Cardiac muscle cell (in vitro differentiated cells and primary cell): ENCODE measurements around the gene FYB1. TPM values are rescaled to one million over a fixed set of nuclear protein-coding genes. Genes with fewer than 3 reads are reported as not detected.

Experiments
- DNase-seq, 2 donors: peaks; one replicate each; pipeline versions ENCODE4 v3.0.0 to v3.0.0-alpha.2; 2010 to 2017; ENCODE audit warnings: low read depth in 1 of 2, low spot score in 1 of 2
- H3K27ac ChIP-seq: fragments of 200-600 bp; sonication (generic); 2 replicates; pipeline ENCODE4 v1.5.1; 2016
- H3K27me3 ChIP-seq: fragments of 200-600 bp; sonication (generic); 2 replicates; pipeline ENCODE4 v1.6.0; 2016; ENCODE audit warnings: control low read depth
- H3K36me3 ChIP-seq: fragments of 200-600 bp; sonication (generic); 2 replicates; pipeline ENCODE4 v1.5.1; 2016; ENCODE audit warnings: control low read depth
- H3K4me1 ChIP-seq: fragments of 200-600 bp; sonication (generic); 2 replicates; pipeline ENCODE4 v1.8.1; 2017; ENCODE audit warnings: low read depth, mild to moderate bottlenecking, mixed run types
- H3K4me3 ChIP-seq: fragments of 200-600 bp; sonication (generic); 2 replicates; pipeline ENCODE4 v1.5.1; 2016; ENCODE audit warnings: mild to moderate bottlenecking
- H3K9me3 ChIP-seq: fragments of 200-600 bp; sonication (generic); 2 replicates; pipeline ENCODE4 v1.5.1; 2017; ENCODE audit warnings: low read depth, mild to moderate bottlenecking, control low read depth
- polyA plus RNA-seq: library from polyadenylated mRNA; unstranded; fragments of >200 nt; fragmentation: Nextera tagmentation; extraction: Ambion mirVana; gene quantifications from 2 replicates; pipeline ENCODE4 v1.2.1, GENCODE V29; 2016
- total RNA-seq: library from RNA; depleted of rRNA; stranded (reverse); fragments of >200 nt; gene quantifications from 2 replicates; pipeline ENCODE4 v1.2.3, GENCODE V29; 2016
- TF ChIP-seq, protein P1 (sequence below): IDR thresholded peaks from 2 replicates; pipeline ENCODE4 v1.5.1; 2012; ENCODE audit warnings: low read depth, mild to moderate bottlenecking, low read length

FYB1 gene
- total and polyA plus RNA-seq, 2 experiments from 2014 or later, result not detected

DNA sequence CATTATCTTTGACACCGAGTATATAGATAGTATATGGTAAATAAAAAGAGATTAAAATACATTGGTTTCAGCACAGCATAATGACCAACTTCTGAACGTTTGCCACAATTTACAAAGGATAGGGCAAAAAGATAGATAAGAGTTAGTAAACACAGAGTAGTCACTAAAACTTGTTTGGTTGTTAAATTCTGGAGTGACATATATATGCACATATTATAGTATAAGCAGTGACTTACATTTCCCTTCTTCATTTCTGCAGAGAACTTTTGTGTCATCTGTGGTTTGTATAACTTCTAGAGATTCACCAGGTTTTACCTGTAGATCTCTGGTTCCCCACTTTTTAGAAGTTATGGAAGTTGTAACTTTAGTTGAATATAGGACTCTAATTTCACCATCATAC lies 100.7 kb downstream of the FYB1 start:
- Histone ChIP-seq H3K27ac (no peak overlapping the region), H3K9me3 (no peaks in the 10 kb centered on the region), H3K27me3 (peaks cover 8% of the 10 kb centered on the region), H3K4me3 (no peak overlapping the region), H3K4me1 (no peaks in the 10 kb centered on the region), H3K36me3 (no peaks in the 10 kb centered on the region)
- DNase-seq, result no peak
- TF ChIP-seq, protein P1, sequence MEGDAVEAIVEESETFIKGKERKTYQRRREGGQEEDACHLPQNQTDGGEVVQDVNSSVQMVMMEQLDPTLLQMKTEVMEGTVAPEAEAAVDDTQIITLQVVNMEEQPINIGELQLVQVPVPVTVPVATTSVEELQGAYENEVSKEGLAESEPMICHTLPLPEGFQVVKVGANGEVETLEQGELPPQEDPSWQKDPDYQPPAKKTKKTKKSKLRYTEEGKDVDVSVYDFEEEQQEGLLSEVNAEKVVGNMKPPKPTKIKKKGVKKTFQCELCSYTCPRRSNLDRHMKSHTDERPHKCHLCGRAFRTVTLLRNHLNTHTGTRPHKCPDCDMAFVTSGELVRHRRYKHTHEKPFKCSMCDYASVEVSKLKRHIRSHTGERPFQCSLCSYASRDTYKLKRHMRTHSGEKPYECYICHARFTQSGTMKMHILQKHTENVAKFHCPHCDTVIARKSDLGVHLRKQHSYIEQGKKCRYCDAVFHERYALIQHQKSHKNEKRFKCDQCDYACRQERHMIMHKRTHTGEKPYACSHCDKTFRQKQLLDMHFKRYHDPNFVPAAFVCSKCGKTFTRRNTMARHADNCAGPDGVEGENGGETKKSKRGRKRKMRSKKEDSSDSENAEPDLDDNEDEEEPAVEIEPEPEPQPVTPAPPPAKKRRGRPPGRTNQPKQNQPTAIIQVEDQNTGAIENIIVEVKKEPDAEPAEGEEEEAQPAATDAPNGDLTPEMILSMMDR, result no peak

DNA sequence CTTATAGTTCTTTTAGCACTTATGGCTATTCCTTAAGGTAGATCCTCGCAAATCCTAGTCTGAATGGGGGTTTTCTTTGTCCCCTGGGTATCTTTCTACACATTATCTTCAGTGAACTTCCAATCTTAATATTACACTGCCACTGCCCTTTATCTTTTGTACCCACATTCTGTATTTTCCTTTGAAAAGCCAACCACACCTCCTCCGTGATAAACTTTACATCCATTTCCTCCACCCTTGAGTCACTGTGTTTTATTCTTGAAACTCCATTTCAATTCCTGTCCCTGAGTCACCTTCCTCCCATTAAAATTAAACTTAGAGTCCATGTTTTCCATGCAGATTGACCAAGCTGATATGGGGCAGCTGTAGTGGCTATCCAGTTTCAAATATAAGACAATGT lies 102.0 kb downstream of the FYB1 start:
- peak in 1 of 2 donors; percentile 13 for DNase-seq

DNA sequence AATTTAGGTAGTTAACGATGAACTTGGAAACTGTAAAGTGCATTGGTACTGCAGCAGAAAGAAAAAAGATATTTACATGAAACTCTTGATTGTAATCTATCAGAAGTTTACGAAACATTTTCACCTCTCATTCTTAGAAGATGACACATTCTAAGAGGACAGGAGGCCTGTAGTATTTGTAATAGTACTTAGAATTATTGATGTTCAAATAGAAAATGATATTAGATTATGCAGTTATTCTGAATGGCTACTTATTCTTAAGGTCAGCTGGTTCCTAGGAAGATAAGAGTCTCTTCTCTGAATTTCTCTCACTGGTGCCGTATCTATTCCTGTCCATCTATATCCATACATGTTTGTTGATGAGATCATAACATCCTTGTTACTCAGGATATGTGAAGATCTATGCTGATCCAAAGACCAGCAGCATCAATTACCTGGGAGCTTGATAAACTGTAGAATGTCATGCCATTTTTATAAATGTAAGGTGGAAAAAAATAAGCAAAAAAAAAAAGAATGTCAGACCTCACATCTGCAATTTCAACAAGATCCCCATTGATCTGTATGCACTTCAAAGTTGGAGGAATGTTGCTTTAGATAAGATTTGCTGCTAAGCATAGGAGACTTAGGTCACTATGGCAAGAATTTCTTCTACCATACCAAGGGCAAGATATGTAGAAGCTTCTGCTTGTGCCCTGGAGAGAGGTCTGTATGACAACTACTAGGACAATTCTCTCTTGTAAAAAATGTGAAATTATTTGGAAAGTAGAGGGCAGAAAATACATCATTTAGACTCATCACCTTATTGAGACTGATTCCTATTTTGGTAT lies 102.8 kb downstream of the FYB1 start:
- H3K27ac ChIP-seq, result no peak overlapping the region
- no peaks in the 10 kb centered on the region for H3K27me3 ChIP-seq
- H3K4me1 ChIP-seq, result no peaks in the 10 kb centered on the region
- TF ChIP-seq, protein P1, result no peak
- no peak overlapping the region for H3K4me3 ChIP-seq
- no peaks in the 10 kb centered on the region for H3K9me3 ChIP-seq
- H3K36me3 ChIP-seq, result no peaks in the 10 kb centered on the region
- no peak for DNase-seq

More for the DNA sequence above, 102.0 kb downstream of the FYB1 start:
- H3K4me1 ChIP-seq, result no peaks in the 10 kb centered on the region
- H3K4me3 ChIP-seq, result no peak overlapping the region
- TF ChIP-seq, protein P1, result no peak
- H3K27me3 ChIP-seq, result no peaks in the 10 kb centered on the region
- H3K27ac ChIP-seq, result no peak overlapping the region
- no peaks in the 10 kb centered on the region for H3K9me3 ChIP-seq
- no peaks in the 10 kb centered on the region for H3K36me3 ChIP-seq

DNA sequence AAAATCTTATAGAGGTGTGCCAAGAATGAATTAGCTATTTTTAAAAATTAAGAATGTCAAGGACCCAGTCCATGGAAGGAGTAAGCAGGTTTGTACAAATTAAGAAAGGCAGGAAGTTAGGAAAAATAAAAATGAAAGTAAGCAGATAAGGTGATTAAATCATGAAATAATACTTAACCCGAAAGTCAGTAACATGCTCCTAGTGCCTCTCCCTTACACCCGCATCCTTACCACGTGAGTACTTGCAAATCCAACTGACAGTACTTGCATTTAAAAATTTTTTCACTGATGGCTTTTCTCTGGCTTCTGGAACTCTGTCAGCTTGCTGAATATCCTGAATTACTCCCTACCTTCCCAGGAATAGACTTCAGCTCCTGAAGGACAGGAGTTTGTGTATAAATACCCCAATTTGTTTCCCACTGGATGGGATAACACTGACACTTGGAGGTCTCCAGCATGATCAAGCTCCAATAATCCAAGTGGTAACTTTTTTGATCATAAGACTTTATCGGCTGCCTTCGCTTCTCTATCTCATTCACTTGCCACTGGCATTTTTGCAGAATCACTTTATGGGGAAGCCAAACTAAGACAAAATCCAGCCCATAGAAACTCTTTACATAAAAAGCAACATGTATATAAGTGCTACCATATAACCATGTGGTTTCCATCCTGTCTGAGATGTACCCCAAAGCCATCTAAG lies 103.6 kb downstream of the FYB1 start:
- Histone ChIP-seq H3K4me3 (no peak overlapping the region), H3K4me1 (no peaks in the 10 kb centered on the region)

DNA sequence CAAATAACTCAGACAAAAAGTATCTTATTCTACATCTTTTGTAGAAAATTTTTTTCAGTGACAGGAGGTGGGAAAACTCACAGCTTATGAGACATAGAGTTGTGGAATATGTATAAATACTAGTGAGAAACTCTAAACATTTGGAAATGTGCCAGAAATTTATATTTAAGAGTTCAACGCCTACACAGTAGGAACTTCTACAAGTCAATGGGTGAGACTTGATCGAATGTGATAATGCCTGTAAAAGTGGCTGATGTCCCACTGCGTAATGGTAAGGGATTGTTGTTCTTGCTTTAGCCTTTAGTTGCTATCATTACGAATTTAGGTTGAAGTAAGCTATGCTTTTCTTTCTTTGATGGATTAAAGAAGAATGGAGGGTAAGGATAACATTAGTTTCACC lies 105.2 kb downstream of the FYB1 start:
- TF ChIP-seq, protein P1, result no peak
- DNase-seq, result no peak

More for the DNA sequence above, 103.6 kb downstream of the FYB1 start:
- Histone ChIP-seq H3K36me3 (no peaks in the 10 kb centered on the region), H3K9me3 (no peaks in the 10 kb centered on the region), H3K27me3 (no peaks in the 10 kb centered on the region), H3K27ac (no peak overlapping the region)
- DNase-seq, result no peak
- TF ChIP-seq, protein P1, result no peak

More for the DNA sequence above, 105.2 kb downstream of the FYB1 start:
- Histone ChIP-seq H3K36me3 (no peaks in the 10 kb centered on the region), H3K4me3 (no peak overlapping the region), H3K27ac (no peak overlapping the region), H3K9me3 (no peaks in the 10 kb centered on the region), H3K27me3 (no peaks in the 10 kb centered on the region), H3K4me1 (no peaks in the 10 kb centered on the region)
